LNCAP (cell line): Measurements from ENCODE around the gene PLEKHM3.

Experiments
- CTCF ChIP-seq: fragments of 450-650 bp; IDR thresholded peaks from 2 replicates; pipeline ENCODE4 v1.5.1; 2017; ENCODE audit warnings: mild to moderate bottlenecking

Gene PLEKHM3

GRCh38 chr2:207996848-207997247 is 28.5 kb downstream of the PLEKHM3 start:
- TF ChIP-seq CTCF: no peak

DNA sequence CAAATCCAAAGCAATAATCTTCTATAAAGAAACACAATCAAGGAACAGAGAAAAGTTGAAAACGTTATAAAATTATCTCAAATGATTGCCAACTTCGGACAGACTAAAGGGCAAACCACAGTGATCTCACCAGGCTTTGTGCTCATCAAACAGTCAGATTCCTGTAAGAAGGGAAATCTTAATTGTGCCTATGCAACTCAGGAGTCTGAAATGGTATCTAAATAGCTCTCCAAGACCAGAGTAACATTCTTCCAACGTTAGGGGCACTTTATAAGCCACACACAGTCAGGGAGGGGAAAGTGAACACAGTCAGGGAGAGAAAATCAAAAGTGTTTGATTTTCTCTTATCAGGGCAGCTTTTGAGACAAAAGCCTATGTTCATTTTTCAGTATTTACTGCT is 29.4 kb downstream of the PLEKHM3 start:
- TF ChIP-seq CTCF: no peak

GRCh38 chr2:207993151-207993763 is 32.1 kb downstream of the PLEKHM3 start:
- TF ChIP-seq CTCF: no peak

GRCh38 chr2:207991944-207992343 is 33.4 kb downstream of the PLEKHM3 start:
- no peak for TF ChIP-seq CTCF

DNA sequence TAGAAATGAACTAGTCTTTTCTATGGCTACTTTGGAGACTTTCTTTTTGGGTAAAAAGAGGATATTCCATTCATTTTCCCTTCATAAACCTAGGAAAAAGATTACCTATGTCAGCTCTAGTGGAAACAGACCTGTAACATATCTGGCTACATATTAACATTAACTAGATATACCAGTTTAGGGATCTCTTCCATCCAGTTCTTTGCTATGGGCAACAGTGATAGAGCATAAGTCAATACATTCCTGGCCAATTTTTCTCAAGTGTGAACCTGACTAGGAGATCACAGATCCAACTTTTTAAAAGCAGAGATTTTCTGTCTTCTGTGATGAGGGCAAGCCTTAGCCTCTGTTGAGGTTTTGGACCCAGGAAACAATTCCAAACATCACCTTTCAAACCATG is 34.5 kb downstream of the PLEKHM3 start:
- TF ChIP-seq CTCF: no peak

DNA sequence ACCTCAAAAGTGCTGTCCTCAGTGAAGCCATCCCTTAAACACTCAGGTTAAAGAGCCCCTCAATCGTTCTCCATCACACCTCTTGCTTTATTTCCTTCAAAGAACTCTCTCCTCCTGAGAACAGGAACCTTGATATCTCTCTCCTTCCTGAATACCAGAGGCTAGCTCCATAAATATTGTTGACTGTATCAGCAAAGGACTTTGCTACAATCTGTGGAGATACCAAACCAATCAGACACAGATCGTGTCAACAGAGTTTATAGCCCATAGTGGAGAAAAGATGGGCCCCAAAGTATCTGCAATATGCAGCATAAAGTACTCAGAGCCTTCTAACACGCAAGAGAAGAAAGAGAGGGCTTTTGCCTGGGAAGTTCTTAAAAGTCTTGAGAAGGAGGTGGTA is 36.4 kb downstream of the PLEKHM3 start:
- TF ChIP-seq CTCF: no peak

DNA sequence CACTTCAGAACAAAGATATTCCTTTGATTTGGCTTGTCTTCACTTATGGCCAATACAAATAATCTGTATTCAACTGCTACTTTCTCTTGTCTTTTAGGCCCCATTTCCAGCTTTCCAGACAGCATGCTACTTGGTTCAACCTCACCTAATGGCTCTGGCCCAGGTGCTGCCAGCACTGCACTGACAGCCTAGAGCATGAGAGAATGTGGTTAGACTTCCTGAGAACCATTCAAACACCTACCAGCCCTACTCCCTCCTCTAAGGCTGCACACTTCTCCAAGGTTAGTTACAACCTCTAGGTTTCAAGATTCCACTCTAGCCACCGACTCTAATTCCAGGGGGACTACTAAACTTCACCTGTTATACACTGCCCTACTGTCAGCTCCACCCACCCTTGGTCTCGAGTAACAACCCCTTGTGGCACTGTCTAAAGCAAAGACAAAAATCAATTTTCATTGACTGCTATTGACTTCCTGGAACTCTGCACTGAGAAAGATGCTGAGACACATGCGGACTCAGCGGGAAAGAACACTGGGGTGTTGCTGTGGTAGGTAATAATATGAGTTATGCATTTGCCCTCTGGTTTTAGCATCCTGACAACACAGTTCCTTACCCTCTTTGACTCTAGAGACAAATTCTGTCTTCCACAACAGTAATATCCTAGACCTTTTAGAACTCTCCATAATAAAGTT is 38.2 kb downstream of the PLEKHM3 start:
- TF ChIP-seq CTCF: no peak
